ENCODE data around the gene RNF6. TPM values are rescaled to one million over a fixed set of nuclear protein-coding genes. Genes with fewer than 3 reads are reported as not detected.

RNF6 gene
- total RNA-seq, 2 donors from 2014 or later = 31.2 to 46.2 TPM

DNA sequence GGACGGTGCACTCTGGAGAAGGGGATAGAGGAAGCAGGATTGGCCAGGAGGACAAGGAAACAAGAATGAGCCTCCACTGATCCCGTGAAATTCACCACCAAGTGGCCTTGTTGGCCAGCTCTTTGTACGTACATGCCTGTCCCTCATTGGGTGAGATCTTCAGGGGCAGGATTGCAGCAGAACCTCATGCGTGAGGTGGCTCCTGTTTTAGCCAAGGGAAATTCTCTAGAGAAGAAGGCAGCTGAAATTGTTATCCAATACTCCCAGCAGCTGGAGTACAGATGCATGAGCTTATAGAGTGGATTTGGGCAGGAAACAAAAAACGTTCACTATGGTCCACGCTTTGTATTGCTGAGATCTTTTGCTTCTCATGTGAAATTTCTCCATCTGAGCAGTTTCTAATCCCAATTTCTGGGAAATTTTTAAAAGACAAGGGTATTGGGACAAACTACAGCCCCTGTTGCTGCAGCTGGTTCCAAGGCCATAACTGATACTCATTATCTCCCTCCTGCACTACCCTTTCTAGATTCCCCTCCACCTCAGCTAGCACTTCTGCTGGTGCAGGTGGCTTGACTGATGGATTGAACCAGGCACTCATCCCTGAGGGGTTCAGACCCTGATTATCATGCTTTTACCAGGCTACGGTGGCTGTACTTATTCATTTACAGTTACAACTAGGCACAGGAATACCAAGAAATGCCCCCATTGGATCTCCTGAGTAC, 3.9 kb upstream of the RNF6 start:
- peaks cover 1% of the 10 kb centered on the region for H3K4me1 ChIP-seq
- no peak overlapping the region for H3K27ac ChIP-seq
- no peaks in the 10 kb centered on the region for H3K36me3 ChIP-seq
- no peaks in the 10 kb centered on the region for H3K27me3 ChIP-seq
- no peaks in the 10 kb centered on the region for H3K9me3 ChIP-seq
- H3K4me3 ChIP-seq = no peak overlapping the region
- intact Hi-C loops (cut with DNase I) = no loop called here
- no peak for DNase-seq
- H3K9ac ChIP-seq (ENCODE audit: low read depth in 2 of 2, low read length in 2 of 2) = no peak overlapping the region
- TF ChIP-seq, protein P1, sequence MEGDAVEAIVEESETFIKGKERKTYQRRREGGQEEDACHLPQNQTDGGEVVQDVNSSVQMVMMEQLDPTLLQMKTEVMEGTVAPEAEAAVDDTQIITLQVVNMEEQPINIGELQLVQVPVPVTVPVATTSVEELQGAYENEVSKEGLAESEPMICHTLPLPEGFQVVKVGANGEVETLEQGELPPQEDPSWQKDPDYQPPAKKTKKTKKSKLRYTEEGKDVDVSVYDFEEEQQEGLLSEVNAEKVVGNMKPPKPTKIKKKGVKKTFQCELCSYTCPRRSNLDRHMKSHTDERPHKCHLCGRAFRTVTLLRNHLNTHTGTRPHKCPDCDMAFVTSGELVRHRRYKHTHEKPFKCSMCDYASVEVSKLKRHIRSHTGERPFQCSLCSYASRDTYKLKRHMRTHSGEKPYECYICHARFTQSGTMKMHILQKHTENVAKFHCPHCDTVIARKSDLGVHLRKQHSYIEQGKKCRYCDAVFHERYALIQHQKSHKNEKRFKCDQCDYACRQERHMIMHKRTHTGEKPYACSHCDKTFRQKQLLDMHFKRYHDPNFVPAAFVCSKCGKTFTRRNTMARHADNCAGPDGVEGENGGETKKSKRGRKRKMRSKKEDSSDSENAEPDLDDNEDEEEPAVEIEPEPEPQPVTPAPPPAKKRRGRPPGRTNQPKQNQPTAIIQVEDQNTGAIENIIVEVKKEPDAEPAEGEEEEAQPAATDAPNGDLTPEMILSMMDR (IDR thresholded peaks at IDR 0.05) = no peak

DNA sequence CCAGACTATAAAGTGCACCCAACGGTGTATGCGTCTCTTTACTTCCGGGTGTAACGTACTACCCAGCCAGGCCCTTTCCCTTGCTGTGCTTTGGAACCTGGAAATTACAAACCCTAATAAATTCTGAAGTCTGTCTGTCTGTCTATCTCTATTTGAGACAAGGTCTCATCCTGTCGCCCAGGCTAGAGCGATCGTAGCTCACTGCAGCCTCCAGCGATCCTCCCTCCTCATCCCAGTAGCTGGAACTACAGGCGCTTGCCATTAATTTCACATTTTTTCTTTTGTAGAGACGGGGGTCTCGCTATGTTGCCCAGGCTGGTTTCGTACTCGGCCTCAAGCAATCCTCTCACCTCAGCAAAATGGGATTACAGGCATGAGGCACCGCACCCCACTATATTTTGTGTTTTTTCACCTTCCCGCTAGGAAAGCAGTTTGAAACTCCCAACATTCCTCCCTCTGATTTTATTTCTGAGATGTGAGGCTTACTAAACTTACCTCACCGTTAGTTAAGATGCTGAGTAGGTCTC, 469 bp upstream of the RNF6 start:
- Histone ChIP-seq H3K4me1 (peaks cover 8% of the 10 kb centered on the region), H3K9ac (ENCODE audit: low read depth in 2 of 2, low read length in 2 of 2) (peak overlapping the region; percentile 88 to 93)
- TF ChIP-seq, protein P1 (IDR thresholded peaks at IDR 0.05) = no peak

DNA sequence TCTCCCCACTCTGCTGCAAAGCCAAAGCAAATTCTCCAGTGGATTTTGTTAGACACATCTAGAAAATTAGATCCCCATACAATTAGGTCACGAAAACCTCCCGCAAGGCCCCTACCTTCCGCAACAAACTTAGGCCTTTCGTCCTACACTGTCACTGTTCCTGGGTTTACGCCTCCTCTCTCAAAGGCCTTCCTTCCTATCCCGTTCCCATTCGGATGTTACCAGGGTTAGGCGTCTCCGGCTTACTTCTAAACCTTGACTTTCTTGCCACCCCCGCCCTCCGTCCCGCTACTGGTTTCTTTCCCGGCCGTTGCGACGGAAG, 754 bp downstream of the RNF6 start:
- Histone ChIP-seq H3K9ac (ENCODE audit: low read depth in 2 of 2, low read length in 2 of 2) (peak overlapping the region; percentile 68 to 88), H3K4me3 (peak overlapping the region; percentile 79), H3K36me3 (peaks cover 3% of the 10 kb centered on the region), H3K9me3 (no peaks in the 10 kb centered on the region), H3K27ac (peak overlapping the region; percentile 96), H3K4me1 (peaks cover 8% of the 10 kb centered on the region), H3K27me3 (no peaks in the 10 kb centered on the region)
- no peak for DNase-seq
- intact Hi-C loops (cut with DNase I) = no loop called here
- TF ChIP-seq, protein P1 (IDR thresholded peaks at IDR 0.05) = no peak

More for the DNA sequence above, 469 bp upstream of the RNF6 start:
- no peak for DNase-seq
- Histone ChIP-seq H3K9me3 (no peaks in the 10 kb centered on the region), H3K36me3 (no peaks in the 10 kb centered on the region), H3K4me3 (peak overlapping the region; percentile 79), H3K27me3 (no peaks in the 10 kb centered on the region), H3K27ac (peak overlapping the region; percentile 96)
- intact Hi-C loops (cut with DNase I) = no loop called here

DNA sequence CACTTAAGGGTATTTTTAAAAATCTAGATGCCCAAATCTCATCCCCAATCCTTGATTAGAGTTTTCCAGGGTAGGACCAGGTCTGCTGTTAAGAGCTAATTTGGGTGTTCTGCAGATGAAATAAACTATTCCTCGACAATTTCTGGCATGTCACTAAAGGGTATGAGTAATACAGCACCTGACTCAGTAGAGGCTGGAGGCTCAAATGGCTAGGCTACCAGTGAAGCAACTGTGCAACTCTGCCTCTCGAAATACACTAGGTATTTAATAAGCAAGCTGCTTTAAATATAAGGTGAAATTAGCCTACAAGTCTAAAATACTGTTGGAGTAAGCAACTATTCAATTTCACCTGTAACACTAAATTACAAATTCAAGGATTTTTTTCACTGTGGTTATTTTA, 1.5 kb downstream of the RNF6 start:
- H3K27me3 ChIP-seq = no peaks in the 10 kb centered on the region
- peaks cover 8% of the 10 kb centered on the region for H3K4me1 ChIP-seq
- no peaks in the 10 kb centered on the region for H3K9me3 ChIP-seq
- H3K4me3 ChIP-seq = peak overlapping the region; percentile 79
- TF ChIP-seq, protein P1 (IDR thresholded peaks at IDR 0.05) = no peak
- H3K27ac ChIP-seq = no peak overlapping the region
- intact Hi-C loops (cut with DNase I) = no loop called here
- H3K9ac ChIP-seq (ENCODE audit: low read depth in 2 of 2, low read length in 2 of 2) = peak overlapping the region in 1 of 2 donors; percentile 88
- no peak for DNase-seq
- H3K36me3 ChIP-seq = peaks cover 3% of the 10 kb centered on the region

DNA sequence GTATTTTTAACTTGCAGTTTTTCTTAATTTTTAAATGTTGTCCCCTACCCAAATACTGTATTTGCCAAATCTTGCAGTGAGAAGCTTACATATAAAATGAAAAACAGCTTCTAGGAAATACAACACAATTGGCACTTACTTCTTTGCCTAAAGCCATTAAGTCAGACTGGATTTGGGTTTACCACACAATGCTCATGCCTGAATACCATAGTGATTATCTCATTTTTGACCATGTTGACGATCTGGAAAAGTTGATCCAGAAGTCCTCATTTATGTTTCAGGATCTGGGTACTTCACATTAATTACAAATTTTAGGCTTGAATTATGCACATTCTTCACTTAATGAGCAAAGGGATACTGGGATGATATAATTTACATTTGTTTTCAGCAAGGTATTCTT, 2.4 kb downstream of the RNF6 start:
- H3K9me3 ChIP-seq = no peaks in the 10 kb centered on the region
- intact Hi-C loops (cut with DNase I) = no loop called here
- no peak overlapping the region for H3K4me3 ChIP-seq
- TF ChIP-seq, protein P1 (IDR thresholded peaks at IDR 0.05) = no peak
- peaks cover 3% of the 10 kb centered on the region for H3K36me3 ChIP-seq
- H3K27me3 ChIP-seq = no peaks in the 10 kb centered on the region
- peaks cover 8% of the 10 kb centered on the region for H3K4me1 ChIP-seq
- no peak for DNase-seq
- H3K9ac ChIP-seq (ENCODE audit: low read depth in 2 of 2, low read length in 2 of 2) = no peak overlapping the region
- no peak overlapping the region for H3K27ac ChIP-seq
